Activated CD4-positive, alpha-beta memory T cell treated with anti-CD3 and anti-CD28 coated beads, Interleukin-2, amount 10 ng/mL, durations not matched to agents 7 days and 5 days (primary cell): ENCODE measurements around the gene PPP3CA. TPM values are rescaled to one million over a fixed set of nuclear protein-coding genes. Genes with fewer than 3 reads are reported as not detected.

Source experiments
- CTCF ChIA-PET: fragments of 350-600 bp; sonication (Branson Sonifier 250); formaldehyde crosslinking; loops from one replicate; lab custom pipeline; 2021; ENCODE audit warnings: antibody characterized with exemption, inconsistent platforms; lab: Charles Lee
- POLR2A ChIA-PET: fragments of 350-600 bp; sonication (Branson Sonifier 250); formaldehyde crosslinking; loops from one replicate; lab custom pipeline; 2021; ENCODE audit warnings: antibody characterized with exemption; lab: Charles Lee
- DNase-seq: peaks from one replicate; pipeline ENCODE4 v3.0.0-alpha.2; 2020
- H3K27ac Mint-ChIP-seq: one replicate; pipeline ENCODE4 v1.8.0; 2021; ENCODE audit warnings: mild to moderate bottlenecking, mixed read lengths
- H3K27me3 Mint-ChIP-seq: one replicate; pipeline ENCODE4 v1.8.0; 2021; ENCODE audit warnings: mixed read lengths
- H3K36me3 Mint-ChIP-seq: one replicate; pipeline ENCODE4 v1.8.0; 2021; ENCODE audit warnings: low read depth, mixed read lengths
- H3K4me1 Mint-ChIP-seq: one replicate; pipeline ENCODE4 v1.8.0; 2021; ENCODE audit warnings: mixed read lengths
- H3K4me3 Mint-ChIP-seq: one replicate; pipeline ENCODE4 v1.8.0; 2021; ENCODE audit warnings: mild to moderate bottlenecking, mixed read lengths
- H3K9me3 Mint-ChIP-seq: one replicate; pipeline ENCODE4 v1.8.0; 2021; ENCODE audit warnings: mixed read lengths
- total RNA-seq, 2 experiments: library from RNA; stranded (reverse); gene quantifications; one replicate each; pipeline ENCODE4 v1.2.3, GENCODE V29; 2021

The PPP3CA gene
- total RNA-seq, 2 experiments from 2014 or later, result 45.5 to 48.6 TPM

- peak overlapping the region; percentile 75 for H3K27ac Mint-ChIP-seq
- H3K27me3 Mint-ChIP-seq, result no peaks in the 10 kb centered on the region
- H3K4me3 Mint-ChIP-seq, result peak overlapping the region; percentile 6
- H3K36me3 Mint-ChIP-seq, result peaks cover 14% of the 10 kb centered on the region
- DNase-seq, result peak; percentile 61
- ChIA-PET CTCF (no interaction called here), POLR2A (interaction anchor here (1.0 kb wide), 1 partner anchor 141 kb away, joined by 3 read pairs; the partner anchor contains the start of gene PPP3CA)
- H3K4me1 Mint-ChIP-seq, result peaks cover 29% of the 10 kb centered on the region
- peaks cover 1% of the 10 kb centered on the region for H3K9me3 Mint-ChIP-seq
These were observed 141.4 kb downstream of the PPP3CA start for GRCh38 chr4:101205916-101206315.

DNA sequence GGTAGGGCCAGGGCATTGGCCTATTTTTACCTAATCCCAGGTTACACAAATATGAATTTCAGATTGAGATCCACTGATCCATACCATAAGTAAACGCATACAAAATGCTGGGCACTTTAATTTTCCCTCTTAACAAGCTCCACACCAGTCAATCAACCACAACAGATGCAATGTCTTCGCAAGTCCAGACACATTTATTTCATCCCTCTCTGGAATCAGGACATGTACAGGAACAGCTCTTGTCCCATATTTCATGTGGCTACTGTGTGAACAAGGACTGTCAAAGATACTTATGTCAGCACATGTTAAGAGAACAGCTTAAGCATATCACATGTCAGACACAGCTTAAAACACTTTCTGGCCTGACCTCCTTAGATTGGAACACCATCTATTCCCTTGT, 145.9 kb downstream of the PPP3CA start:
- ChIA-PET CTCF (no interaction called here), POLR2A (no interaction called here)
- Mint-ChIP-seq H3K27me3 (no peaks in the 10 kb centered on the region), H3K27ac (no peak overlapping the region), H3K36me3 (peaks cover 13% of the 10 kb centered on the region), H3K9me3 (no peaks in the 10 kb centered on the region), H3K4me1 (peaks cover 45% of the 10 kb centered on the region), H3K4me3 (no peak overlapping the region)
- no peak for DNase-seq

GRCh38 chr4:101200561-101200960, 146.8 kb downstream of the PPP3CA start:
- no peaks in the 10 kb centered on the region for H3K27me3 Mint-ChIP-seq
- CTCF ChIA-PET, result no interaction called here
- peaks cover 37% of the 10 kb centered on the region for H3K4me1 Mint-ChIP-seq
- no peak for DNase-seq
- H3K9me3 Mint-ChIP-seq, result no peaks in the 10 kb centered on the region
- POLR2A ChIA-PET, result no interaction called here
- H3K27ac Mint-ChIP-seq, result no peak overlapping the region
- no peak overlapping the region for H3K4me3 Mint-ChIP-seq
- peaks cover 15% of the 10 kb centered on the region for H3K36me3 Mint-ChIP-seq

DNA sequence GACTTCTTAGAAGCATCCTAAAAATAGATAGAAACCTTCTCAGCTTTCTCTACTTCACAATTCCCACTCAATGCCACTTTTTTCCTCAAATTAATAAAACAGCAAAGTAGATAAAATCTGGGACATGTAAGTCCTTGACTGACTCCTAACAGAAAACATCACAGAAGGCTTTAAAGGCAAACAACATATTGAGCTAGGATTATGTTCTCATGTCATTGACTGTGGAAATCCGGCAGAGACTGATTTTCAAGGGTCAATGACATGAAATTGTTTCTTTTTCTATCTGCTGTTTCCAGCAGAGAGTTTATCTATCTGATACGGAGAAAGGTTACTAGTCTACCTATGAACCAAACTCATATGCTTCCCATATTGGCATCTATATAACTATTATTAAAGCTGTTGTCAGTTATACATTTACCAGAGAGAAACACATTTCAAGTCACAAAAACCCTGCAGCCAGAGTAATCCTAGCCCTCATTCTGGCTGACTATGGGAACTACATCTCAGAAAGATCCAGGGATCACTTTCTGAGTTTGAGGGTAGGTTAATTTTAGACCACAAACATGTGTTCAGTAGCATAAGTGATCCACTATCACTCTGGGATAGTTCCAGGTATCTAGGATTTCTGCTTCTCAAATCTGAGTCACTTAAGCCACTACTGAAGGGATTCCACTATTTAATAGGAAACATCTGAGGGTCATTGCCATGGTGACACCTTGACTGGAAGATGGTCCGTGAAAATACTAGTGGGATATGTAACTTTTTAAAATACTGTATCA, 147.6 kb downstream of the PPP3CA start:
- H3K27ac Mint-ChIP-seq, result no peak overlapping the region
- H3K4me3 Mint-ChIP-seq, result no peak overlapping the region
- peaks cover 14% of the 10 kb centered on the region for H3K36me3 Mint-ChIP-seq
- no peaks in the 10 kb centered on the region for H3K9me3 Mint-ChIP-seq
- H3K4me1 Mint-ChIP-seq, result peaks cover 29% of the 10 kb centered on the region
- DNase-seq, result no peak
- no peaks in the 10 kb centered on the region for H3K27me3 Mint-ChIP-seq
- POLR2A ChIA-PET, result no interaction called here
- CTCF ChIA-PET, result no interaction called here

DNA sequence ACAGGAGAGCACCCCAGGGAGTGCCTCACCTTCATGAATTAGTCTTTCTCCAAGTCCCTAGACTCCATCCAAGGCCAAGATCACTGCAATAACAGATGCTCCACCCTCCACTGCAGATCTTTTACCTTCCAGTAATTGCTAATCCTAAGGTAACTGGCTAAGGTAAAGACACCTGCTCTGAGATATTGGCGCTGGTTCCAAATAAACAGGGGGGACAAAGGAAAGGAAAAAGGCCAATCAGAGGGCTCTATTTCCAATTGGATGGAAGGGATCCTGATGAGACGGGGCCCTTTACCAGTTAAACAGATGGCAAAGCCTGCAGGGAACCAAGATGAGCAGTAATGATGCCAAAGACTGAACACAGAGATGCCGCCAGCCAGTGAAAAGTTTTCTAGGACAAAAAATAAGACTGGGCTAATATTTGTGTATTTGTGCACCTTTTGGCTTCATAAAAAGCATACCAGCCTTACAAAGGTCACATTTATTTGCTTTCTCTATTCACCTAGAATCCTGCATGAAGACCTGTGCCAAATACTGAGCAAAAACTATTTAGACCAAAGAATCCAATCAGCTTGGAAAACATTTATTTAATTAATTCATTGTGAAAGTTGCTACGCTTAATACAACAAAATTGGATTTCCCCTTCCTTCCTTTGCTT, 148.5 kb downstream of the PPP3CA start:
- Mint-ChIP-seq H3K4me1 (peaks cover 29% of the 10 kb centered on the region), H3K27ac (no peak overlapping the region), H3K9me3 (no peaks in the 10 kb centered on the region), H3K4me3 (no peak overlapping the region), H3K27me3 (no peaks in the 10 kb centered on the region), H3K36me3 (peaks cover 17% of the 10 kb centered on the region)
- DNase-seq, result no peak
- ChIA-PET CTCF (no interaction called here), POLR2A (no interaction called here)

DNA sequence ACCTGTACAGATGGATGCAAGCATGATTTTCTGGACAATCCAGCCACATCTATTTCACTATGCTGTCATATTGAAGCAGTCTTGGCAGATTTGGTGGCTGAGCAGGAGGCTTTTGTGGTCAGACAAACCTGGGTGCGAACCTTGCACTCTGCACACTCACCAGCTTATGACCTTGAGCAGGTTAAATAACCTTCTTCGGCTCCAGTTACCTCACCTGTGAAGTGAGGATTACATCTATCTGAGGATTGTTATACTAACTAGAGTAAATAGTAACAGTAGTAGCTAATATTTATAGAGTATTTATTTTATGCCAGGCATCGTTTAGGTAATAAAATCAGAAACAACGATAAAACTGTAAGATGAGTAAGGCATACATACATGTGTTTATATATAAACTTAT, 150.0 kb downstream of the PPP3CA start:
- peaks cover 33% of the 10 kb centered on the region for H3K4me1 Mint-ChIP-seq
- no peak for DNase-seq
- CTCF ChIA-PET, result no interaction called here
- H3K36me3 Mint-ChIP-seq, result peaks cover 26% of the 10 kb centered on the region
- POLR2A ChIA-PET, result no interaction called here
- H3K27me3 Mint-ChIP-seq, result no peaks in the 10 kb centered on the region
- no peaks in the 10 kb centered on the region for H3K9me3 Mint-ChIP-seq
- H3K4me3 Mint-ChIP-seq, result no peak overlapping the region
- H3K27ac Mint-ChIP-seq, result no peak overlapping the region

GRCh38 chr4:101192244-101192643, 155.1 kb downstream of the PPP3CA start:
- CTCF ChIA-PET, result no interaction called here
- H3K4me3 Mint-ChIP-seq, result no peak overlapping the region
- POLR2A ChIA-PET, result no interaction called here
- no peak for DNase-seq
- no peaks in the 10 kb centered on the region for H3K27me3 Mint-ChIP-seq
- no peak overlapping the region for H3K27ac Mint-ChIP-seq
- H3K4me1 Mint-ChIP-seq, result peaks cover 18% of the 10 kb centered on the region
- H3K36me3 Mint-ChIP-seq, result peaks cover 24% of the 10 kb centered on the region
- no peaks in the 10 kb centered on the region for H3K9me3 Mint-ChIP-seq

DNA sequence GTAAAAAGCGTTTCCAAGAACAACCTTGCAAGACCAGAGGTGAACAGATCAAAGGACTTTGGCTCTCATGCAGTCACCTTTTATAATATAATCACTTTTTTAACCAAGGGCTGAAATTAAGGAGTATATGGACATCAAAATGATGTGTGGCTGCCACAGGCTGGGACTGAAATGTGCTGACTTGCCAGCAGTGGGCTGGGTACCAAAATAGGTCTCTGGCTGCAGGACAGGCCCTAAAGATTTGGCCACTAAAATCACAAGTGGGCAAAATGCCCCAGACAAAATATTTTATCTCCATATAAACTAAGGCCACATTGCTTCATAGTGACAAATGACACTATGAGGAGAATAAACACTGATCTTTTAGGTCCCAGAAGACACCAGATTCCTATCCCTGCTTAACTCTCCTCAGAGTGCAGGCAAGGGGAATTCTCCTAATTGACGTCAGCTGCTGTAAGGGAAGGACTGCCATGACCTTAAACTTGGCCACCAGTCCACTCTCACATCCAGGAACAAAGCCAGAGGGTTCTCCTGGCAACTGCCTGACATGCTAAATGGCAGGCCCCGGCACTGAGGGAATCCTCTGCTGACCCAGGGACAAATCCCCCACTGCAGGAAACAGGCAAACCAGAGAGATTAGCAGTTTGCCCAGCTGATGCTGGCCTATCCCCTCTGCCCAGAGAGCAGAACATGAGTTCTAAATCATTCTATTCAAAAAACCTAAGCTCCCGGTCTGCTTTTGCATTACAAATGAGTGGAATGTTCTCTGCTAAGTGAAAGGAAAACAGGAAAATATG, 155.8 kb downstream of the PPP3CA start:
- DNase-seq, result no peak
- peaks cover 17% of the 10 kb centered on the region for H3K4me1 Mint-ChIP-seq
- H3K4me3 Mint-ChIP-seq, result no peak overlapping the region
- ChIA-PET CTCF (no interaction called here), POLR2A (no interaction called here)
- H3K27ac Mint-ChIP-seq, result no peak overlapping the region
- no peaks in the 10 kb centered on the region for H3K9me3 Mint-ChIP-seq
- peaks cover 21% of the 10 kb centered on the region for H3K36me3 Mint-ChIP-seq
- H3K27me3 Mint-ChIP-seq, result no peaks in the 10 kb centered on the region

- DNase-seq, result no peak
- ChIA-PET CTCF (no interaction called here), POLR2A (no interaction called here)
- Mint-ChIP-seq H3K9me3 (no peaks in the 10 kb centered on the region), H3K27ac (no peak overlapping the region), H3K36me3 (peaks cover 18% of the 10 kb centered on the region), H3K4me3 (no peak overlapping the region), H3K27me3 (no peaks in the 10 kb centered on the region), H3K4me1 (peaks cover 17% of the 10 kb centered on the region)
These were observed 156.6 kb downstream of the PPP3CA start for GRCh38 chr4:101190751-101191150.

- CTCF ChIA-PET, result no interaction called here
These were observed 158.4 kb downstream of the PPP3CA start for GRCh38 chr4:101188906-101189305.

DNA sequence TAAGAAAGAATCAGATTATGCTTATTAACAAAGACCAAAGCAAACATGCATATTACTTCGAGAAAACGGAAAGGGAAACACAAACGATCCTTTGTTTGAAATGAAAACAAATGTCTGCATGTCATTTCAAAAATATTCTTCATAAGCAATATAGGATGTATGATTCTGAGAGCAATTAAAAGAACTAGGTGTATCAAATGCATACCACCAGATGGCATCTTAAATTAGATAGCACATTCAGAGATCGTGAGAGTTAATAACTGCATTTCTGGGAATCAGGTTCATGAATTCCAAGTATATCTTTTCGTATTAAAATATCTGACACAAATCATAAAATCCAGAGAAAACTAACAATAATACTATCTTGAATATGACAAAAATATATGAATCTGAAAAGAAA, 159.5 kb downstream of the PPP3CA start:
- H3K4me1 Mint-ChIP-seq, result peaks cover 17% of the 10 kb centered on the region
- CTCF ChIA-PET, result interaction anchor here (0.9 to 1.4 kb wide), 2 partner anchors 18 to 159 kb away, joined by 3 read pairs; no protein-coding TSS in a partner anchor
- H3K36me3 Mint-ChIP-seq, result peaks cover 13% of the 10 kb centered on the region
- POLR2A ChIA-PET, result no interaction called here
- H3K4me3 Mint-ChIP-seq, result no peak overlapping the region
- H3K9me3 Mint-ChIP-seq, result no peaks in the 10 kb centered on the region
- no peak for DNase-seq
- no peaks in the 10 kb centered on the region for H3K27me3 Mint-ChIP-seq
- no peak overlapping the region for H3K27ac Mint-ChIP-seq

More at GRCh38 chr4:101188906-101189305, 158.4 kb downstream of the PPP3CA start:
- peaks cover 12% of the 10 kb centered on the region for H3K36me3 Mint-ChIP-seq
- no peak overlapping the region for H3K4me3 Mint-ChIP-seq
- H3K27me3 Mint-ChIP-seq, result no peaks in the 10 kb centered on the region
- no peaks in the 10 kb centered on the region for H3K9me3 Mint-ChIP-seq
- H3K27ac Mint-ChIP-seq, result no peak overlapping the region
- POLR2A ChIA-PET, result no interaction called here
- DNase-seq, result no peak
- H3K4me1 Mint-ChIP-seq, result peaks cover 17% of the 10 kb centered on the region

- peaks cover 10% of the 10 kb centered on the region for H3K4me1 Mint-ChIP-seq
- ChIA-PET CTCF (interaction anchor here (0.6 to 1.4 kb wide), 3 partner anchors 17 to 160 kb away, joined by 3 read pairs; no protein-coding TSS in a partner anchor), POLR2A (interaction anchor here (1.5 kb wide), 1 partner anchor 160 kb away, joined by 3 read pairs; no protein-coding TSS in a partner anchor)
- H3K36me3 Mint-ChIP-seq, result peaks cover 16% of the 10 kb centered on the region
- H3K4me3 Mint-ChIP-seq, result no peak overlapping the region
- no peaks in the 10 kb centered on the region for H3K27me3 Mint-ChIP-seq
- H3K9me3 Mint-ChIP-seq, result no peaks in the 10 kb centered on the region
- no peak for DNase-seq
- H3K27ac Mint-ChIP-seq, result no peak overlapping the region
These were observed 160.7 kb downstream of the PPP3CA start for GRCh38 chr4:101186567-101187184.
